Activated naive CD4-positive, alpha-beta T cell (primary cell): Measurements from ENCODE around the gene KDSR.

Experiments
- DNase-seq, 4 experiments: peaks; one replicate each; lab custom pipeline; 2025; lab: John Stamatoyannopoulos, UW

Gene KDSR

GRCh38 chr18:63306819-63307550 lies 60.0 kb downstream of the KDSR start:
- no peak for DNase-seq

DNA sequence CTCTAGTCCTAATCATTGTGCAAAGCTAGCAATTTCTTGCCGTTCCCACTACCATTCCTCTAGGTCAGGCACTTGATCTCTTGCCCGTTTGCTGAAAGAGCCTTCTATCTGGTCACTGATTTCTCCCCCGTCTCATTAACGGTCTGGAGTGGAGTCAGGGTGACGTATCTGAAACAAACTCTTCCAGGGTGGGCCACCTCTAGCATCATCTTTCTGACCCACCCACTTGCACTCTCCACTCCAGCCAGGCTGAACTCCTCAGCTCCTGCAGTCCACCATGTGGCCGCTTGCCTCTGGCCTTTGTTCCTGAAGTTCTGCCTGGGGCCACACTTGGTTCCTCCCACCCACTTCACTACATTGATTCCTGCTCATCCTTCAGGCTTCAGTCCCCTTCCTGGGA lies 60.8 kb downstream of the KDSR start:
- DNase-seq, result no peak

DNA sequence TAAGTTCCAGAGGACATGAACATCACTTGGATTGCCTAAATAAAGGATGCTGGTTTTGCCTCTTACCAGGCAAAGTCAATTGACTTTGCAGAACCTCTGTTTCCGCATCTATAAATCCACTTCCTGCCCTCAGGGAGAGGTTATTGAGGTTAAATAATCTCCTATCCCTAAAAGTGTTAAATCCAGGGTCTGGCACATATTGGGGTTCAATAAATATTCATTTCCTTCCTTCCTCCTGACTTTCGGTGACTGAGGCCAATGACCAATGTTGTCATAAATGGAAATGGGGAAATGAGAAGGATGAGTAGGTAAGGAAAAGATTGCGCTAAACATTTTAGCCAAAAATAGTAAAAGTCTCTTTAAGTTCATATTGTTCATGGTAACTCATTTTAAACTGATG lies 63.5 kb downstream of the KDSR start:
- no peak for DNase-seq

- DNase-seq, result no peak
These were observed 64.2 kb downstream of the KDSR start for GRCh38 chr18:63302636-63303405.

DNA sequence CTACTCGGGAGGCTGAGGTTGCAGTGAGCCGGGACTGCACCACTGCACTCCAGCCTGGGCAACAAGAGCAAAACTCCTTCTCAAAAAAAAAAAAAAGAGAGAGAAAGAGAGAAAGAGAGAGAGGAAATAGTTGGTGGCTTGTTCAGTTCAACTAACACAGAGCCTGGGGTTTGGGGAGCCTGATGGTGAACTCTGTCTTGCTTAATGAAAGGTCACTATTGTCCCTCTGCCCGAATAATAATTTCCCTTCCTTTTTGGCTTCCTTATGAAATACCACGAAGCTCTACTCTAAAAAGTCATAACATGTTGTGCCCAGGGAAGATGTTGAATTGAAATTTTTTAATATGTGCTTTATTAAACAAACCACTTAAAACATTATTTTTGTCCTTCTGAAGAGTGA lies 64.8 kb downstream of the KDSR start:
- DNase-seq, result no peak

- DNase-seq, result no peak
These were observed 65.6 kb downstream of the KDSR start for GRCh38 chr18:63301434-63301833.

GRCh38 chr18:63299837-63300745 lies 66.9 kb downstream of the KDSR start:
- no peak for DNase-seq

DNA sequence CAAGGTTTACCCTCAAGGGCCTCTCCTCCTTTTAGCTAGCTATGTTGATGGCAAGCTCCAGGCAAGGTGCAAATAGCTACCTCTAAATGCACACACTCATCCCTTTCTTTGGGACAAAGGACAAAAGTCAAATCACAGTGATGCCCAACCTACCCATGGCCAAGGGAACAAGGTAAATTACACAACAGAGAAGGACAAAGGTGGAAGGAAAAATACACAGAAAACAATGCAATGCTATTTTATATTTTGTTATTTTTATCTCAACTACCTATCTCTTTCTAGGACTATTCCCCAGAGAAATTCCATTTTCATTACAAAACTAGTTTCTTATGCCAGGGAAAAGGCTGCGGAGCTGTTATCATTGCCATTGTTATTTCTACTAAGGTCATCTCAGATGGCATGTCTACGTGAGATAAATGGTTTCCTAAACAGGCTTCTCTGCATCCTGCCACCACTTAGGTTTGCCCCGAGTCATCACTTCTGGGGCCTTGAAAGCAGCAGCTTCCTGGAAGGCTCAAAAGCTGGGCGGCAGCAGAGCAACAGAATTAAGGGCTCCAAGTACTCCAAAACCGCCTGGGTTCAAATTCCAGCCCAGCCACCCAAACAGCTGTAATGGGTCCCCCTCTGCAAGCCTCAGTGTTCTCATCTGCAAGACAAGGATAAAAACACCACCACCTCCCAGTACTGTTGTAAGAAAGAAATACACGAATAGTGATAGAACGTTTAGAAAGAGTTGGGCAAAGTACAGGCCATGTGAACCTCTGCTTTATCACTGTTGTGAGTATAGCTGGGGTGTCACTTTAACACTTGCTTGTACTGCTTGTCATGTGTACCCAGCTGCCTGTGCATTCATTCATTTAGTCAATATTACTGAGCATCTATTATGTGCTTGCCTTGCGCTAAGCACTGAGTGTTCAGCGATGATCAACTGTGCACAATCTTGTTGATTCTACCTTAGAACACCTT lies 68.3 kb downstream of the KDSR start:
- peak in 1 of 4 experiments; percentile 28 for DNase-seq

DNA sequence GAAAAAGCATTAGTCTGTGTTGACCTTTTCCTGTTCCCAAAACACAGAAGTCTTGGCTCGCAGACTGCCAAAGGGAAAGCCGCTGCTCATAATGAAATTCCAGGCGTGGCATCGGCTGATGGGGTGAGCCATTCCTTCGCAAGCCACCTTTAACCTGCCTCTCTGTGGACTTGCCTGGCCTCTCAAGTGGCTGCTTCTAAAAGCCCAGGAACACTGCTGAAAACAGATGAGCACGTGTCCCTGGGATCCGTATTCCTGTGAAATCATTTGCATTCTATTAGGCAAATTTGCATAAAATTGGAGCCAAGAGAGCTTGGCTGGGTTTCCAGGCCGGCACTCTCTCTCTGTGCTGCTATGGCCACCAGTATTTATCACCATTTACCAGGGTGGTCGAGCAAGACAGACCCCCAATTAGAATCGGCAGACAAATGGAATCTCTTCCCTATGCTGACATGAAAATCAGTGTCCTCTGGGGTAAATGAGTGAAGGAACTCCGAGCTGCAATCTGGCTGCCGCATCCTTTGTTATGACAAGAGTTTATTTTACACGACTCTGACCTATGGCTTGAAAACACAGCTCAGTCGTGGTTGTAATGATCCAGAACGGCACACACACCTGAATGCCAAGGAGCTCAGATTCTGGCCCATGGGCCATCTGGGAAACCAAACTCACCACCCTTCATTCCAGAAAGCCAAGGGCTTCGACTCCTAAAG lies 69.2 kb downstream of the KDSR start:
- no peak for DNase-seq

GRCh38 chr18:63293935-63294334 lies 73.1 kb downstream of the KDSR start:
- DNase-seq, result no peak

DNA sequence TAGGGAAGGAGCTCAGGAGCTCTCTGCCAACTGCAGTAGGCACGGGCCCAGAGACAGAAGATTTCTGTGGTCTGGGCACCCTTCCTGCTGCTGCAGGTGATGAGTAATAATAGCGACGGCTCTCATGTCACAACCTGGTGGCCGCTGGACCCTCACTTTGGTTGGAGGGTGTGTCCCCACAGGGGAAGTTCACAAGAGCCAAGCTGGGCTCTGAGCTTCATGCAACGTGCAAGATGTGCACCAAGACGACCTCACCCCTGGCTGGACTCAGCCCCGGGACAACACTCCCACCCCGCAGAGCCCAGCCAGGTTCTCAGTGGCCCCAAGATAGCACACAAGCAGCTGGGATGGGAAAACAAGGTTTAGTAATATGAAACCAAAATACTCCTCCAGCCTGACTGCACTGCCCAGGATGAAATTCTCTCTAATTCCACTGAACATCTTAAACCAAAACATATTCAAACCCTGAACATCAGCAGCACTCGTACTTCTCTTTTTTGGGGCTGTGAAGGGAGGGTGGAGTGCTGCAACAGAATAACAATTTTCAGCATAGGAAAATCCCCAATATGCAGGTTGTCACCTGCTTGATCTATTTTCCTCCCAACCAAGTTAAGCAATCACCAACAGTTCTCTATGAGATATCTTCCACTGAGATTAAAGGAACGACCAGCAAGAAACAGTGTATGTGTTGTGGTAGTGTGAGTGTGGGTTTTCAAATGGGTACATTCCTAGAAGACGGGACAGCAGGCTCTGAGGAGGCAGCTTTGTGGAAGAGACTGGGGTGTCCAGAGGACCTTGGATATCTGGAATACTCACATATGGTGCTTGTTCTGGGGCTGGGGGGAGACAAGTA lies 73.9 kb downstream of the KDSR start:
- DNase-seq, result no peak

GRCh38 chr18:63291278-63291677 lies 75.7 kb downstream of the KDSR start:
- DNase-seq, result no peak

DNA sequence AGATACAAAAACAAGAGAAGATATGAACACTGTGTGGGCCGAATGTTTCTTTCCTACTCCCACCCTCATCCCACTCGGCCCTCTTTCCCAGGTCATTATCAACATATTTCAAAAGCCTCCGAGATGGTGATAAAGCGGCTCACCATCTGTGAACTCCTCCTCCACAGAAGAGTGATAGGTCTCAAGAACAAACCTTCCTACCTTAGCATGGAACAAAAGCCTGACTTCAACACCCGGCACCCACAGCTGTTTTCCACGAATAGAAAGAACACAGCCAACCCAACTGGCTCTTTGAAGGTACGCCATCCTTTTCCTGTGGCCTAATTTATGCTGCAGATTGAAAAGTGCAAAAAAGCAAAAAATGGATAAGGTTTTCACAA lies 76.2 kb downstream of the KDSR start:
- no peak for DNase-seq

DNA sequence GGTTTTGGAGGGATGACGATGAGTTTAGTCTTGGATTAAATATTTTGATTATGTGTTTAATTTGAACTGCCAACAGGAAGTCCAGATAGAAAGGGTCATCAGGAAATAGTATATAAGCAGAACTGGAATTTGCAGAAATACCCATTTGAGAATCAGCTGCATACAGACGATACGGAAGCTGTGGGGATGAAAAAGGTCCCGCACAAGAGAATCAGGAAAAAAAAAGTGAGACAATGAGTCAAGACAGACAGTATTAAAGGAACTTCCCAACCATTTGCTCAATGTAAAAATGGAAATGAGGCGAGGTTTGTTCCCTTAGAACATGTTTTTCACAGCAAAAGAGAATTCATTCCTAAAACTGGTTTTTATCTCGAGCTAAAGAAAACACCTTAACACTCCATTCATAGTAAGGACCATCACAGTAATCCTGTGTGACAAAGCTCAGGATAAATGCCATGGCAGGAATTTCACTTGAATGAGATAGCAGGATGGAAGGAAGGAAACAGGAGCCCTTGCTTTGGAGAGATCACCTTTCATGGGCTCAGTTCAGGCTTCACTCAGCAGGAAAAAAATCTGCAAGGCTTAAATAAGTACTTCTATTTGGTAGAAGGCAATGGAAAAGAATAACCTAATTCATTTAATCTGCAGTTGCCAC lies 76.7 kb downstream of the KDSR start:
- DNase-seq, result no peak

DNA sequence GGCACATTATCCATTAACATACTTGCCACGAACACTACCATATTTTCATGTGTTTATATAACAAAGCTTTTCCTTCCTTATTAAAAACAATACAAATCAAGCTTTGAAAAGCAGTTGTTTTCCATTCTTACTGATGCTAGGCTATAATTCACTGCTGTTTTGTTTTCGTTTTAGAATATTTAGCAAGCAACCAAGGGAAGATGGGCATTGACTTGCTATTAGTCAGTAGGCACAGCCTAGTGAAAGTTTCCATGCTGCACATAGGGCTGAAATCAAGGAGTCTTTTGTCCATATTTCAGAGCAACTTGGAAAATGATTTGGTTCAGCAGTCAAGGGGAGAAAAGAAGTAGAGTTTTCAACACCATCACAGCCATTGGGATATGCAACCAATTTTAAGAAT lies 78.7 kb downstream of the KDSR start:
- DNase-seq, result no peak

GRCh38 chr18:63287691-63288220 lies 79.2 kb downstream of the KDSR start:
- no peak for DNase-seq

DNA sequence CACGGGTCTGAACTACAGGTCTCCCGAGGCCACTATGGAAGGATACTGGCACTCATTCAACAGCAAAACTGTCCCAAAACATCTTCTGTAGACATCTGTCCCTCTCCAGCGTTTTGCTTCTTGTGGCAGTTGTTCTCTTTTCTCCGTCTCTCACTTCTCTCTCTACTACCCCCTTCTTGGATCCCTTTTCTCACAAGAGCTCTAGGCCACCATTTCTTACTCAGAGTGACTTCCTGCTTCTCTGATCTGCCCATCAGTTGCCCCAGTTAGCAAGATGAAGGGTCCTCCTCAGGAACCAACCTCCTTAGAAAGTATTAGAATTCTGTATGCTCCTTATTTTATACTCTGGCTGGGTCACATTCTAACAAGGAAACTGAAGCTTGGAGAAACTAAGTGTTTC lies 80.1 kb downstream of the KDSR start:
- no peak for DNase-seq

DNA sequence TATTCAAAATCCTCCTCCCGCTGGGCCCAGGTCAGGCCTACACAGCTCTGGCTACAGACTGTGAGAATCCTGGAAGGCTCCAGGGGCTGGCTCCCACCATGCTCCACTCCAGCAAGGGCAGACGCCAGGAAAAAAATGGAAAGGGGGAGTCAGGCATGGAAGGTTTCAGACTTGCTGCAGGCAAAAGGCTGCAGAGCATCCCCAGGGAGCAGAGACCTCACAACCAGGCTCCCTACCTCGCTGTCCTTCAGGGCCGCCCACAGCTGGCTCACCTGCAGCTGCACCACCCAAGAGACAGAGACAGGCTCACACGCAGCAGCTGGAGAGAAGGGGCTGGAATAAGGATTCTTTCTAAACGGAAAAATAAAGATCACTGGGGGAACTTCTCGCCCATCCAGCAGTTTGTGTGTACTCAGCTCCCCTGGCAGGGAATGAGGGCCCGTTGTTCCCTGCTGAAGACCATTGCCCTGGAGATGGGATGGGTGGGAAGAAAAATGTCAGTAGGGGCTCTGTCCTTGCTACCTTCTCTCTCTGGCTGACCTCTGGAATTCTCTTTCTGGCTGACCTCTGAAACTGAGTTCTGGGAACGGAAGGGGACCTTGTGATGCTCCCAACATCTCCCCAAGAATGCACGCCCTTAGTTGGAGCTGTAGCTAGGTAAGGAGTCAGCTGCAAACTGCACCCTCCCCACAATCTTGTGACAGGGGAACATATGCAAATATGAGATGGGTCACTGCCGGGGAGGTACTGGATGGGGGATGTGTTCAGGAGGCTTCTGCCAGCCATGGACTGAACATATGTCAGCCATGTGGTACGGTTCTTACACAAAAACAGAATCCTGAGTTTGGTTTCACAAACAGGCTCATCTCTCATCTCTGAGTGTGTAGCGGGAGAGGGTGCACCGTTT lies 81.9 kb downstream of the KDSR start:
- DNase-seq, result no peak
